Lower leg skin (tissue), 3 donors: Measurements from ENCODE around the gene VPS41.

Experiments used
- POLR2A ChIP-seq, 2 donors: fragments of 450-650 bp; IDR thresholded peaks; one replicate each; pipeline ENCODE4 v1.6.1; 2016 to 2017; ENCODE audit warnings: antibody characterized with exemption in 2 of 2, mild to moderate bottlenecking in 1 of 2, moderate library complexity in 1 of 2
- TF ChIP-seq, protein P1 (sequence below), 3 donors: fragments of 450-650 bp; IDR thresholded peaks; one replicate each; pipeline ENCODE4 v1.5.1; 2016; ENCODE audit warnings: antibody characterized with exemption in 3 of 3, mild to moderate bottlenecking in 3 of 3, moderate library complexity in 2 of 3

DNA sequence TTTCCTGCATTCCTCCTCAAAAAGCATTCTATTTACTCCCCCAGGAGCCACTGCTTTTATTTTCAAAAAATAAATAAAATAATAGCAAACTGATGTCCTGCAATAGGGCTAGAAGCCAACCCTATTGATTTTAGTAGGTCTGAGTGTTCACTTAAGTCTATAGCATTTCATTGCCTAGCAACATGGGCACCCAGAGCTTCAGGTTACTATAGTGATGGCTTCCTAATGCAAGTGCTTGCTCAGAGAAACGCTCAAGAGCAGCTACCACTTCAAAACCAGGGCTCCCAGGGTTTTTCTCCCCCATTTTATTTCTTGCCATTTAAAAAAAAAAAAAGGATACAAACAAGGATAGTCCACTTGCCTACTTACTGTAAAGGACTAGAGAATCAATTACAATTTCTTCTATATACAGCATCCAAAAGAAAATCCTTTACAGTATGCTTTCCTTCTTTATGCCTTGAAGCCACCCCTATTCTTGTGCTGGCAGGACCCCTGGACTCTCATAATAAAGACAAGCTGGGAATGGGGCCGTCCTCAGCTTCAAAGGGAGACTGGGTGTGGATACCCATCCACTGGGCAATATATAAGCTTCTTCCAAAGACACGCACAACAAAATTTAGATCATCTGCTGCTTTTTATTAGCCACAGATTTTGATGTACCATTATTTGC lies 133.3 kb downstream of the VPS41 start:
- no peak for TF ChIP-seq POLR2A (IDR thresholded peaks at IDR 0.05)
- TF ChIP-seq, protein P1, sequence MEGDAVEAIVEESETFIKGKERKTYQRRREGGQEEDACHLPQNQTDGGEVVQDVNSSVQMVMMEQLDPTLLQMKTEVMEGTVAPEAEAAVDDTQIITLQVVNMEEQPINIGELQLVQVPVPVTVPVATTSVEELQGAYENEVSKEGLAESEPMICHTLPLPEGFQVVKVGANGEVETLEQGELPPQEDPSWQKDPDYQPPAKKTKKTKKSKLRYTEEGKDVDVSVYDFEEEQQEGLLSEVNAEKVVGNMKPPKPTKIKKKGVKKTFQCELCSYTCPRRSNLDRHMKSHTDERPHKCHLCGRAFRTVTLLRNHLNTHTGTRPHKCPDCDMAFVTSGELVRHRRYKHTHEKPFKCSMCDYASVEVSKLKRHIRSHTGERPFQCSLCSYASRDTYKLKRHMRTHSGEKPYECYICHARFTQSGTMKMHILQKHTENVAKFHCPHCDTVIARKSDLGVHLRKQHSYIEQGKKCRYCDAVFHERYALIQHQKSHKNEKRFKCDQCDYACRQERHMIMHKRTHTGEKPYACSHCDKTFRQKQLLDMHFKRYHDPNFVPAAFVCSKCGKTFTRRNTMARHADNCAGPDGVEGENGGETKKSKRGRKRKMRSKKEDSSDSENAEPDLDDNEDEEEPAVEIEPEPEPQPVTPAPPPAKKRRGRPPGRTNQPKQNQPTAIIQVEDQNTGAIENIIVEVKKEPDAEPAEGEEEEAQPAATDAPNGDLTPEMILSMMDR (IDR thresholded peaks at IDR 0.05) = no peak
